Neural cell (in vitro differentiated cells): Measurements from ENCODE around the gene CACNA1C. TPM values are rescaled to one million over a fixed set of nuclear protein-coding genes. Genes with fewer than 3 reads are reported as not detected.
A peak's percentile ranks its signal among the peaks of the same experiment; 100 is the strongest.

ENCODE experiments used
- H2AFZ ChIP-seq: fragments of 200-600, 300-800 bp; sonication (generic), shearing (Covaris generic); 2 replicates; pipeline ENCODE4 v1.6.0; 2014; ENCODE audit warnings: low read depth, mild to moderate bottlenecking, antibody characterized with exemption, low read length, moderate library complexity
- H3F3A ChIP-seq: fragments of 200-600 bp; shearing (Covaris generic); 2 replicates; pipeline ENCODE4 v1.6.1; 2016; ENCODE audit warnings: mild to moderate bottlenecking, moderate library complexity, mixed read lengths, antibody characterized with exemption, low read length; ENCODE audit not compliant: insufficient read depth, poor library complexity, severe bottlenecking
- H3K27ac ChIP-seq: fragments of 200-600, 300-800 bp; sonication (generic), shearing (Covaris generic); 2 replicates; pipeline ENCODE4 v1.5.1; 2014; ENCODE audit warnings: mild to moderate bottlenecking, low read length, moderate library complexity
- H3K27me3 ChIP-seq: fragments of 300-800, 200-600 bp; sonication (generic), shearing (Covaris generic); 2 replicates; pipeline ENCODE4 v1.6.0; 2014; ENCODE audit warnings: mild to moderate bottlenecking, low read depth, low read length, moderate library complexity; ENCODE audit not compliant: insufficient read depth
- H3K36me3 ChIP-seq: fragments of 300-800, 200-600 bp; sonication (generic), shearing (Covaris generic); 2 replicates; pipeline ENCODE4 v1.5.1; 2014; ENCODE audit warnings: mild to moderate bottlenecking, antibody characterized with exemption, low read length, moderate library complexity; ENCODE audit not compliant: insufficient read depth
- H3K4me2 ChIP-seq: fragments of 300-800, 200-600 bp; sonication (generic), shearing (Covaris generic); 2 replicates; pipeline ENCODE4 v1.6.0; 2014; ENCODE audit warnings: mild to moderate bottlenecking, low read length
- H3K4me3 ChIP-seq: fragments of 300-800, 200-600 bp; sonication (generic), shearing (Covaris generic); 2 replicates; pipeline ENCODE4 v1.5.1; 2014; ENCODE audit warnings: mild to moderate bottlenecking, low read length, moderate library complexity
- H3K79me2 ChIP-seq: fragments of 200-600 bp; shearing (Covaris generic); replicated peaks from 2 replicates; pipeline ENCODE4 v1.6.0; 2014; ENCODE audit warnings: mild to moderate bottlenecking, low read length, moderate library complexity; ENCODE audit not compliant: insufficient read depth
- H3K9ac ChIP-seq: fragments of 300-800, 200-600 bp; sonication (generic), shearing (Covaris generic); 2 replicates; pipeline ENCODE4 v1.6.1; 2016; ENCODE audit warnings: mild to moderate bottlenecking, low read length, mixed read lengths
- H3K9me2 ChIP-seq: fragments of 200-600 bp; shearing (Covaris generic); 2 replicates; pipeline ENCODE4 v1.6.1; 2016; ENCODE audit warnings: mild to moderate bottlenecking, low read length, mixed read lengths; ENCODE audit not compliant: insufficient read depth
- H3K9me3 ChIP-seq: fragments of 200-600, 300-800 bp; sonication (generic), shearing (Covaris generic); 2 replicates; pipeline ENCODE4 v1.6.1; 2016; ENCODE audit warnings: mild to moderate bottlenecking, mixed run types, low read length, moderate library complexity, mixed read lengths
- H4K20me1 ChIP-seq: fragments of 200-600 bp; shearing (Covaris generic); 2 replicates; pipeline ENCODE4 v1.6.1; 2016; ENCODE audit warnings: mild to moderate bottlenecking, mixed run types; ENCODE audit not compliant: insufficient read depth
- EP300 ChIP-seq: fragments of 450-650 bp; conservative IDR thresholded peaks from 2 replicates; pipeline ENCODE4 v1.6.1; 2014; ENCODE audit warnings: antibody characterized with exemption, mild to moderate bottlenecking, moderate library complexity; ENCODE audit not compliant: poor library complexity, severe bottlenecking
- EZH2 ChIP-seq: fragments of 200-600, 300-800 bp; shearing (Covaris generic), sonication (generic); IDR thresholded peaks from 2 replicates; pipeline ENCODE4 v1.6.1; 2014; ENCODE audit warnings: antibody characterized with exemption, low read length, borderline replicate concordance, mild to moderate bottlenecking; ENCODE audit not compliant: insufficient read depth, poor library complexity, severe bottlenecking
- MXI1 ChIP-seq: fragments of 450-650 bp; conservative IDR thresholded peaks from 2 replicates; pipeline ENCODE4 v1.6.1; 2014; ENCODE audit warnings: antibody characterized with exemption, mild to moderate bottlenecking; ENCODE audit not compliant: poor library complexity, severe bottlenecking
- POLR2AphosphoS5 ChIP-seq: IDR thresholded peaks from 2 replicates; pipeline ENCODE4 v1.6.1; 2012
- RAD21 ChIP-seq: fragments of 450-650 bp; conservative IDR thresholded peaks from 2 replicates; pipeline ENCODE4 v1.6.1; 2014; ENCODE audit warnings: antibody characterized with exemption, mild to moderate bottlenecking, moderate library complexity
- SMC3 ChIP-seq: fragments of 450-650 bp; conservative IDR thresholded peaks from 2 replicates; pipeline ENCODE4 v1.6.1; 2014; ENCODE audit warnings: antibody characterized with exemption, mild to moderate bottlenecking, moderate library complexity; ENCODE audit not compliant: poor library complexity
- TAF1 ChIP-seq: IDR thresholded peaks from 2 replicates; pipeline ENCODE4 v1.6.1; 2012; ENCODE audit warnings: low read depth
- polyA plus RNA-seq: library from polyadenylated mRNA; depleted of rRNA; stranded (reverse); fragments of >200 nt; gene quantifications from 2 replicates; pipeline ENCODE4 v1.2.3, GENCODE V29; 2014
- TF ChIP-seq, protein P1 (sequence below): fragments of 450-650 bp; IDR thresholded peaks from 2 replicates; pipeline ENCODE4 v1.5.1; 2014; ENCODE audit warnings: antibody characterized with exemption, mild to moderate bottlenecking, moderate library complexity; ENCODE audit not compliant: poor library complexity, severe bottlenecking
- TF ChIP-seq, protein P2 (sequence below): IDR thresholded peaks from 2 replicates; pipeline ENCODE4 v1.6.1; 2012; ENCODE audit warnings: borderline replicate concordance

CACNA1C gene
- polyA plus RNA-seq, 1 donor from 2014 or later, result 9.7 TPM

DNA sequence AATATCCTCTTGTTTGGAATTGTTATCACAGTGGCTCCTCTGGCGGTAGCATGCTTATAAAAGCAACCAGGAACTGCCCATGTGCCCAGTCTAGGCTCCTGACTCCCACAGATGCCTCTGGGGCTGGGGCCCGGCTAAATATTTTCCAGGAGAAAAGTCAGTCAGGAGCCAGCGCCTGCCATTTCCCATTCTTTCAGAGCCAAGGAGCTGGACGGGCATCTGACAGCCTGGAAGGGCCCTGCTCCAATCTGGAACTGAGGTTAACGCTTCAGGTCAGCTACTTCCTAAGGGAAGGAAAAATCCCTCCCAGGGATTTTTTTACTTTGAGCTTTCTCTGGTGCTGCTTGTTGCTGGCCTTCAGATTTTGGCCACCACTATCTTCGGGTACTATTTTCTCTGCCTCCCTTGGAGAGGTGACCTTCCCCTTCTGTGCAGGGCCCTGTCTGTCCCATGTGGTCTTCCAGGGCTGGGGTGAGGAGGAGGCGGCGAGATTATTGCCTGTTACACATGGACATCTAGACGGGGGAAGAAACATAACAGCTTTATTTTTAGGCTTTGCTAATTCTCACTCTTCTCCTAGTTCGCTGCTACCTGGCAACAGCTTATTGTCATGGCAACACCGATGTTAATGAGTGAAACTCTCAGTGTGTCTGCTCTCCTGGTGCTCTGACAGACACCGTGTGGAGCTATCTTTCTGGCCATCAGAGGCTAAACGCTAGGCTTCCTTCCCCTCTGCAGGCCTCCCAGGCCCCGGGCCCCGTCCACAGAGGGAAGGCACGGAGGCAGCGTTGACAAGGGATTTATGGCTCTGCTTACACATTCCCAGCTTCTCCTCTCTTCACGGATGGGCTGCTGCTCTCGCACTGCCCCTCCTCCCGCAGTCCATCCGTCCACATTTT lies 160.4 kb downstream of the CACNA1C start:
- Histone ChIP-seq H3F3A (no peaks in the 10 kb centered on the region), H3K9ac (peak overlapping the region; percentile 74), H3K9me2 (no peaks in the 10 kb centered on the region), H3K36me3 (no peaks in the 10 kb centered on the region), H3K27me3 (no peaks in the 10 kb centered on the region), H3K27ac (peak overlapping the region; percentile 98), H2AFZ (no peak overlapping the region), H3K79me2 (no peaks in the 10 kb centered on the region), H3K4me2 (peak overlapping the region; percentile 79), H3K4me3 (peak overlapping the region; percentile 60), H3K9me3 (no peaks in the 10 kb centered on the region), H4K20me1 (no peaks in the 10 kb centered on the region)
- no peak for TF ChIP-seq TAF1
- peak; percentile 67 for TF ChIP-seq SMC3
- peak; percentile 74 for TF ChIP-seq POLR2AphosphoS5
- TF ChIP-seq EZH2, result no peak
- peak; percentile 88 for TF ChIP-seq EP300
- TF ChIP-seq, protein P1, sequence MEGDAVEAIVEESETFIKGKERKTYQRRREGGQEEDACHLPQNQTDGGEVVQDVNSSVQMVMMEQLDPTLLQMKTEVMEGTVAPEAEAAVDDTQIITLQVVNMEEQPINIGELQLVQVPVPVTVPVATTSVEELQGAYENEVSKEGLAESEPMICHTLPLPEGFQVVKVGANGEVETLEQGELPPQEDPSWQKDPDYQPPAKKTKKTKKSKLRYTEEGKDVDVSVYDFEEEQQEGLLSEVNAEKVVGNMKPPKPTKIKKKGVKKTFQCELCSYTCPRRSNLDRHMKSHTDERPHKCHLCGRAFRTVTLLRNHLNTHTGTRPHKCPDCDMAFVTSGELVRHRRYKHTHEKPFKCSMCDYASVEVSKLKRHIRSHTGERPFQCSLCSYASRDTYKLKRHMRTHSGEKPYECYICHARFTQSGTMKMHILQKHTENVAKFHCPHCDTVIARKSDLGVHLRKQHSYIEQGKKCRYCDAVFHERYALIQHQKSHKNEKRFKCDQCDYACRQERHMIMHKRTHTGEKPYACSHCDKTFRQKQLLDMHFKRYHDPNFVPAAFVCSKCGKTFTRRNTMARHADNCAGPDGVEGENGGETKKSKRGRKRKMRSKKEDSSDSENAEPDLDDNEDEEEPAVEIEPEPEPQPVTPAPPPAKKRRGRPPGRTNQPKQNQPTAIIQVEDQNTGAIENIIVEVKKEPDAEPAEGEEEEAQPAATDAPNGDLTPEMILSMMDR, result peak; percentile 41
- peak; percentile 75 for TF ChIP-seq MXI1
- TF ChIP-seq, protein P2, sequence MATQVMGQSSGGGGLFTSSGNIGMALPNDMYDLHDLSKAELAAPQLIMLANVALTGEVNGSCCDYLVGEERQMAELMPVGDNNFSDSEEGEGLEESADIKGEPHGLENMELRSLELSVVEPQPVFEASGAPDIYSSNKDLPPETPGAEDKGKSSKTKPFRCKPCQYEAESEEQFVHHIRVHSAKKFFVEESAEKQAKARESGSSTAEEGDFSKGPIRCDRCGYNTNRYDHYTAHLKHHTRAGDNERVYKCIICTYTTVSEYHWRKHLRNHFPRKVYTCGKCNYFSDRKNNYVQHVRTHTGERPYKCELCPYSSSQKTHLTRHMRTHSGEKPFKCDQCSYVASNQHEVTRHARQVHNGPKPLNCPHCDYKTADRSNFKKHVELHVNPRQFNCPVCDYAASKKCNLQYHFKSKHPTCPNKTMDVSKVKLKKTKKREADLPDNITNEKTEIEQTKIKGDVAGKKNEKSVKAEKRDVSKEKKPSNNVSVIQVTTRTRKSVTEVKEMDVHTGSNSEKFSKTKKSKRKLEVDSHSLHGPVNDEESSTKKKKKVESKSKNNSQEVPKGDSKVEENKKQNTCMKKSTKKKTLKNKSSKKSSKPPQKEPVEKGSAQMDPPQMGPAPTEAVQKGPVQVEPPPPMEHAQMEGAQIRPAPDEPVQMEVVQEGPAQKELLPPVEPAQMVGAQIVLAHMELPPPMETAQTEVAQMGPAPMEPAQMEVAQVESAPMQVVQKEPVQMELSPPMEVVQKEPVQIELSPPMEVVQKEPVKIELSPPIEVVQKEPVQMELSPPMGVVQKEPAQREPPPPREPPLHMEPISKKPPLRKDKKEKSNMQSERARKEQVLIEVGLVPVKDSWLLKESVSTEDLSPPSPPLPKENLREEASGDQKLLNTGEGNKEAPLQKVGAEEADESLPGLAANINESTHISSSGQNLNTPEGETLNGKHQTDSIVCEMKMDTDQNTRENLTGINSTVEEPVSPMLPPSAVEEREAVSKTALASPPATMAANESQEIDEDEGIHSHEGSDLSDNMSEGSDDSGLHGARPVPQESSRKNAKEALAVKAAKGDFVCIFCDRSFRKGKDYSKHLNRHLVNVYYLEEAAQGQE, result peak; percentile 84
- TF ChIP-seq RAD21, result peak; percentile 68

DNA sequence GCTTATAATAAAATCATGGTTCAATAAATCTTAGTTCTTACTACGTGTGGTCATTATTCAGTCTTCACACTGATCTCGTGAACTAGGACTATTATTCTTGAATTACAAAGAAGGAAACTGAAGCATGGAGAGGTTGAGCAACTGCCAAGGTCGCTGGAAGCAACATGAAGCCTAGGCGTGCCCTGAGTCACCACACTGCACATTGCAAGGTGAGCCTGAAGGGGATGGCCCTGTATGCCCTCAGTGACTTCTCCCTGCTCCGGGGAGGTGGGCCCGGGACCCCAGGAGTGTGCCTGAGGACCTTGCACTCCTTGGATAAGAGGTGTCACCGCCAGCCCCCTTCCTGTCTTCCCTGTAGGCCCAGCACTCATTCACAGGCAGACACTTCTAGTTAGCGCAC lies 161.6 kb downstream of the CACNA1C start:
- H2AFZ ChIP-seq, result no peak overlapping the region
- H3K9ac ChIP-seq, result peak overlapping the region; percentile 74
- no peaks in the 10 kb centered on the region for H3F3A ChIP-seq
- peak overlapping the region; percentile 60 for H3K4me3 ChIP-seq
- H3K9me2 ChIP-seq, result no peaks in the 10 kb centered on the region
- H4K20me1 ChIP-seq, result no peaks in the 10 kb centered on the region
- peak overlapping the region; percentile 98 for H3K27ac ChIP-seq
- no peaks in the 10 kb centered on the region for H3K79me2 ChIP-seq
- H3K36me3 ChIP-seq, result no peaks in the 10 kb centered on the region
- no peaks in the 10 kb centered on the region for H3K27me3 ChIP-seq
- TF ChIP-seq EZH2, result no peak
- no peak for TF ChIP-seq TAF1
- TF ChIP-seq EP300, result no peak
- no peak for TF ChIP-seq RAD21
- TF ChIP-seq, protein P1, result no peak
- TF ChIP-seq, protein P2, result no peak
- no peak for TF ChIP-seq MXI1
- no peak for TF ChIP-seq POLR2AphosphoS5
- TF ChIP-seq SMC3, result no peak
- no peaks in the 10 kb centered on the region for H3K9me3 ChIP-seq
- peak overlapping the region; percentile 79 for H3K4me2 ChIP-seq
